Caki2 (cell line): ENCODE measurements around the gene CD86. TPM values are rescaled to one million over a fixed set of nuclear protein-coding genes. Genes with fewer than 3 reads are reported as not detected.
A peak's percentile ranks its signal among the peaks of the same experiment; 100 is the strongest.

Experiments
- DNase-seq: peaks from one replicate; pipeline ENCODE4 v3.0.0-alpha.2; 2015; ENCODE audit warnings: low read depth
- in situ Hi-C: cut with HindIII; loops from 2 replicates; pipeline ENCODE4 v1.10.0; 2016; ENCODE audit warnings: low sequenced_read_pairs, low pct_unique_long_range_greater_than_20kb, mixed read lengths
- total RNA-seq: library from RNA; depleted of rRNA; stranded (reverse); fragments of >200 nt; shearing (Covaris generic); gene quantifications from 2 replicates; pipeline ENCODE4 v1.2.3, GENCODE V29; 2014; ENCODE audit warnings: low replicate concordance

CD86 gene
- total RNA-seq, 1 experiment from 2014 or later, result not detected

DNA sequence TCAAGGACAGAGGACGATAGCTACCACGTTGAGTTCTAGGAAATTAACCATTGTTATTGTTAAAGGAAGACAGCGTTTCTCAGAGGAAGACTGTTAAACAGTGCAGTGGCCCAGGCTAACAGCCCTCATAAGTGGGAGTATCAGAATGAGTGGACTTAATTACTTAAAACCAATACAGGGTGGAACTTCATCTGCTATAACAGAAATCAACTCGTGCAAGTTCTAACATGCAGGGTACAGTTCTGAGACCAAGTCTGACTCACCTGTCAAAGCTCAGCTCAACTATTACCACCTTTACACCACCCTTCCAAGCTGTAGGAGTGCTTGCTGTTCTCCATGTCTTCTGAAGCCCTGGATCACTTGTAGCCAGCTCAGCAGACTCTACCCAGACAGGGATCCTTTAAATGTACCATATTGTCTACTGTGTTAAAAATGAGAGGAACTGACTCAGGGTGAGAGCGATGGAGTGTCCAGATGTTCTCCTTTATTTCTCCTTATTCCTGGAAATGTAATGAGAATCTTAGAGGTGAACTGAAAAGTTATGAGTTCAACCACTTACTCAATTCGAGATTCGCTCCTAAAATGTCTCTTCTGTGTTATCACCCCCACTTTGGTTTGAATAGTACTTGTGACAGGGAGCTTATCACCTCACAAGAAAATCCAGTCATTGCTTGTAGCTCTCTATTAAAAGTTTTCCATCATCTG is 26.5 kb downstream of the CD86 start:
- no peak for DNase-seq
- in situ Hi-C loops, result no loop called here

GRCh38 chr3:122082357-122082756 is 27.2 kb downstream of the CD86 start:
- no peak for DNase-seq
- in situ Hi-C loops, result no loop called here

- no peak for DNase-seq
- in situ Hi-C loops, result no loop called here
Observed at GRCh38 chr3:122084799-122085198, 29.6 kb downstream of the CD86 start.

- DNase-seq, result no peak
Observed at GRCh38 chr3:122085673-122086072, 30.5 kb downstream of the CD86 start.

GRCh38 chr3:122088531-122088930 is 33.4 kb downstream of the CD86 start:
- in situ Hi-C loops, result no loop called here

More at GRCh38 chr3:122085673-122086072, 30.5 kb downstream of the CD86 start:
- in situ Hi-C loops, result no loop called here

DNA sequence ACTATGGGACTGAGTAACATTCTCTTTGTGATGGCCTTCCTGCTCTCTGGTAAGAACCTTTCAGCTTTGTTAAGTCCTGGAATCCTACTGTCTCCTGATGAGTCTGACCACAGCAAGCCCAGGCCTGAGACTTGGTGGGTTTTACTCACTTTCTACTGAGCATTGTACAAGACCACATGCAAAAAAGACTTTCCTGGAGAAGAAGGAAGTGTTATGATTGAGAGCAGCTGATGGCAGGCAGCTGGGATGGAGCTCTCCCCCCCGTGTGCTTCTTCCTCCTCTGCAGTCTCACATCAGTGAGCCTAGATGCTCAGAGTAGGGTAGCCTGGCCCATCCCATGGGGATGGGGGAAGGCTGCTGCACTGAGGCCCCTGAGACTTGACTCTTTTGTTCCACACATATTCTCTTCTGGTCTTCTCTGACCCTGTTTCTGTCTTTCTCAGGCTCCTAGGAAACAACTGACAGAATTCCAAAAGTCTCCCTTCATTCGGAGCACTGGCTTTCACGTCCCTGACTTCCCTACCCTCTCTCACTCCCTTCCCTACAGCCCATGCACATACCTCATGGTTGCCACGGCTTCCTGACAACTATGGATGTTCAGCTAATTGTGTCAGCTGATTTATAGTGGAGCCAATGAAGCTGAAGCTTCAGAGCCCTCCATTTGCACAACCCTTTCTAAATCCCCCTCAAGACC is 36.6 kb downstream of the CD86 start:
- no peak for DNase-seq
- in situ Hi-C loops, result no loop called here

More at GRCh38 chr3:122088531-122088930, 33.4 kb downstream of the CD86 start:
- DNase-seq, result no peak

DNA sequence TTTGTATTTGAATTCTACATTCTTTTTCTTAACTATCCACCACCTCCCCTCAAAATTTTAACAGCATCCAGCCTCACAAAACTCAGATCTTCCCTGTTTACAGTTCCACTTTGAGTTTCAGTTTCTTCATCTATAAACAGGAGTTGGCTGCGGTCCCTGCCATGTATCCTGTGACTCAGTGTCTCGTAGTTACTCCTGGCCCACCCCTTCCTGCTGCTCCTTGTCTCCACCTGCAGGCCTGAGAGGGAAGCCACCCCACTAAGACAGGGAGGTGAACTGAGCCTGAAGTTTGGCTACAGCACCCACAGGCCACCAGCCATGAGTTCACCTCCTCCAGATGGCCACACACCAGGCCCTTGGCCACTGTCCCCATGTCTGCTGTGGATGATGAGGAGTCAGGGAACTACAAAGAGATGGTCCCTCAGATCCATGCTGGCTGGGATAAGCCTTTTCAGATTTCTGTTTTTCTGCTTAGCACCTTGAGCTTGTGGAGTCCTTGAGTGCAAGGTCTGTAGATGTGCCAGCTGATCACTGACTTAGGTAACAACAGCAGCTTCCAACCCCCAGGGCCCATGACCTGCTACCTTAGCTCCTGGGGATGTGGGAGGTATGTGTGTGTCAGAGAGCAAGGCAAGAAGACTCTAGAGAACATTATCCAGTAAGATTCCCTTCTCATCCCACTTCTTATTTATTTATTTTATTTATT is 37.5 kb downstream of the CD86 start:
- in situ Hi-C loops, result no loop called here

GRCh38 chr3:122094125-122094524 is 39.0 kb downstream of the CD86 start:
- in situ Hi-C loops, result no loop called here
- no peak for DNase-seq

More for the DNA sequence above, 37.5 kb downstream of the CD86 start:
- DNase-seq, result no peak

GRCh38 chr3:122094693-122095092 is 39.5 kb downstream of the CD86 start:
- no peak for DNase-seq
- in situ Hi-C loops, result no loop called here

DNA sequence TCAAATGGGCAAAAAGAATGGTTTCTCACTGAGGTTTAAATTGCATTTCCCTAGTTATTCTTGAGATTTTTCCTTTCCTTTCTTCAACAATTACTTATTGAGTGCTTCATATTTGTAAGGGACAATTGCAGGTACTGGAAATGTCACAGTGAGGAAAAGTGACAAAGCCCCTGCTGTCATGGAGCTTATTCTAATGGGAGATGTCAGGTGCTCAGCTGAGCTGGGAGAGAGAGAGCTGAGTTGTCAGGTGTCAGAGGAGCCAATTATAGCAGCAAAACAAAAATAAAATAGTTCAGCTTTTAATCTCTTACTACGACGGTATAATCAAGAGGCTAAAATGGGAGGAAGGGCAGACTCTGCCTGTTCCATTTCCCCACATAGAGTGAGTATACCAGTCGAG is 42.0 kb downstream of the CD86 start:
- in situ Hi-C loops, result no loop called here
- DNase-seq, result no peak

DNA sequence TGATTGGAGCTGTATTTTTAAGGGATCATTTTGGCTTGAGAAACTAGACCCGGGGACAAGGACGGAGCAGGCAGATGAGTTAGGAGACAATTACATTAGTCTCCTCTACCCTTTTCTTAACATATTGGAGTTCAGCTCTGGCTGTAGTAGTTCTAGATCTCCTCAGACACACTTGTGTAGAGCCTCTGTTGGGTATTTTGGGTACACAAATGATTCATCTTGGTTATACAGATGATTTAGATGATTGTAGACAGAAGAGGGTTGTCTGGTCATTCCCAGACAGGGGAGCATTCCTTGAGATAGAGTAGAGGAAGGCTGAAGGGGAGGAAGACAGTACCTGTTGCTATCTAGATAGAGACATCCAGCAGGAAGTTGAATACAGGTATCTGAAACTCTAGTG is 43.4 kb downstream of the CD86 start:
- DNase-seq, result no peak
- in situ Hi-C loops, result no loop called here

GRCh38 chr3:122099255-122099654 is 44.1 kb downstream of the CD86 start:
- in situ Hi-C loops, result no loop called here
- no peak for DNase-seq

DNA sequence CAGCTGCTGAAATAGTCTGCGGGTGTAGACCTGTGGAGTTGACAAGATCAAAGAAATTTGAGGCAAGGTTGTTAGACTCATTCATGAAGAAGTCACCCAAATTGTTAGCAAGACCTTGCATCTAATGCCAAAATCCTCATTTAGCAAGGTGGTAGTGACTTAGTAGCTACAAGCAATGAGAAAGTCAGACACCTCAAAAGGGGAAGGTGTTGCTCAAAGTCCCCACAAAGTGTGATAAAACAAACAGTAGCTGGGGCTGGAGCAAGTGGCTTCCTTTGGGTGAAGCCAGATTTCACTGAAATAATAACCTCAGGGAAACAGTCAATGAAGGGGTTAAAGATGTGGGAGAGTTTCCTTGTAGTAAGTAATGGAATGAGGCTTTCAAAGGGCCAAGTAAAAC is 44.9 kb downstream of the CD86 start:
- in situ Hi-C loops, result no loop called here
- DNase-seq, result no peak

DNA sequence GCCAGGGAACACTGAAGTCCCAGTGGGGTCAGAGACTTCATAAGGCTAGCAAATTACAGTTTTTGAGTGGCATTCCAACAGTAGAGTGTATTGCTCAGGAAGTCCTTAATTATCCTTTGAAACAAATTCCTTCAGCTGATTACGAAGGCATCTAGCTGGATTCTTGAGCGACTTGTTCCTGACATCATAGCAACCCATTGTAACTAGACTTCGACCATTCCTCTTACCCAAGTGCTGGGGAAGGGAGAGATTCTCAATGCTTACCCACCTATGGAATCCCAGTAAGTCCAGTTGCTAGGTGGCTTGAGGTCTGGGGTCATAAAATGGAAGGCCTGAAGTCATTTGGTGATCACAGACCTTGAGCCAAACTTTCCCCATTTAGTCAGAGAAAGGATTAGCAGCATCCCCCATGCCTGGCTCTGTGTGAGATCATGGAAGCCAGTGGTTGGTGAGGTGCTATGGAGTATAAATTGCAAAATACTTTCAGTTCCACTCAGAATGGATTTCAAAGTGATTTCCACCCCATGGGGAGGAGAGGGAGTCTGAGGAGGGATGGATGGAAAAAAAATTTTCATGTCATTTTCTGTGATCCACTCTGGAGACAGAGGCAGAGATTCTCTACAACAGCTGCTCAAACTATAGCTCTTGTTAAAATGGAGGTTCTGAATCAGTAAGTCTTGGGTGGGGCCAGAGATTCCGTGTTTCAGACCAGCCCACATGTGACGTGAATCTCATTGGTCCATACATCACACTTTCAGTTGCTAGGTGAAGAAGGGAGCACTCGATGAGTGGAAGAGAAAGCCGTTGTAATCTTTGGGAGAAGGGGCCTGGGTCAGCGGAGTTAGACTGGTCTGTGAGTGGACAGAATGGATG is 45.7 kb downstream of the CD86 start:
- in situ Hi-C loops, result no loop called here
- DNase-seq, result no peak

GRCh38 chr3:122101646-122102045 is 46.5 kb downstream of the CD86 start:
- DNase-seq, result peak; percentile 28
- in situ Hi-C loops, result no loop called here

DNA sequence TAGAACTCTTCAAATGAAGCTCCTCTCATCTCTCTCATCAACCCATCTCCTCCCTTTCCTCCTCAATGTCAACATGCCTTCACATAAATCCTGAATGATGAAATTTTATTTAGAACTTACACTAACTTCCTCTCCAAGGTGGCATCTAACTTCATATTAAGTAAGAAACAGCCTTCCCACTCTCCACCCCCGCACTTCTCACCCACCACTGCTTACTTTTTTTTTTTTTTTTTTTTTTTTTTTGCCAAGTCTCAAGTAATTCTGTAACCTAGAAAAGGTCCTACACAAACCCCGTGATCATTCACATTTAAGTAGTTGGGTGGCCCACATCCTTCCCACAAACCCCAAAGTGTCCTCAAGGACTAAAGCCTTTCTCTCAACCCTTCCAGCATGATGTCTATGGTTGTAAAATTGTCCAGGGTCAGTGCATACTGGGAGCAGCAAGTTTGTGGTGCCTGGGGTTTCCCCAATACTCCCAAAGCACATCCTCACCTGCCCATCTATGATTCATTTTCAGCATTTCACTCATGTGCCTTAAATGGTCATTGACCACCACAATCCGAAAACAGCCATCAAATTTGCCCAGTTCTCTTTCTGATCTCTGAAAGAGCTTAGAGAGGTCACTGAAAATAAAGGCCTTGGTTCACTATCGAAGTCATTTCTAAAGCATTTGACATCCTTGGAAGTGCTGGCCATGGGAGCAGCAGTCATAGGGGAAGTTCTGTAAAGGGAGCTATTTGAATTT is 47.2 kb downstream of the CD86 start:
- DNase-seq, result no peak
- in situ Hi-C loops, result no loop called here

DNA sequence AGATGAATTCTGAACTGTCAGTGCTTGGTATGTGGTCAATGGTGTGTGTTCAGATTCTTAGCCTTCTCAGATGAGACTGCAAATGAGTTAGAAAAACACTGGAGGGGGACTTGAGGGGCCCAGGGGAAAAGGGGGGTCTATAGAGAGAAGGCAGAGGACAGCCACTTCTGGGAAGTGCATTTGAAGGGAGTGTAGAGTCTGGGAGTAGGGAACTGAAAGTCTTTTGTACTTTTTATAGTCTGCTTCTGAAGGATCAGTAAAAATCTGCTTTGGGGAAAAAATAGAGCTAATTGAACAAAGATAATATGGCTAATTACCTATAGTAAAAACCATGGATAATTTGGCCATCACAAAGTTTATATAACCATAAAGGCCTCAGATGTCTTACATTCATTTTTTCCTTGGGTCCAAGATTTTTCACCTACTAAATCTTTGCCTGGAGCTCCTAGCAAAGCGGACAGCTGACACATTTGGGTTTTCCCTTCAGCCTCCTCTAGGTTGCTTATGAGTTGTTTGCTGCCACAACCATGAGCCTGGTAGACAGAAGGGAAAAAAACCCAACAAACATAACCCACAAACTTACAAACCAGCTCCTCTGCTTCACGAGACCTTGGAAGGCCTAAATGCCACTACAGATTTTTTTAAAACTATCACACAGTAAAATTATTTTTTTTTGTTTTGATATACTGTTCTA is 48.8 kb downstream of the CD86 start:
- DNase-seq, result no peak
- in situ Hi-C loops, result no loop called here
